DOHH2 (cell line): ENCODE data around the gene GRHPR.

Experiments
- H3F3A ChIP-seq: fragments of 200-600 bp; sonication (generic), shearing (Covaris generic); 2 replicates; pipeline ENCODE4 v1.6.0; 2016; ENCODE audit warnings: antibody characterized with exemption, mild to moderate bottlenecking; ENCODE audit not compliant: control insufficient read depth, insufficient read depth
- H3K27ac ChIP-seq: fragments of 200-600 bp; sonication (generic); 2 replicates; pipeline ENCODE4 v1.5.1; 2014; ENCODE audit warnings: low read depth, mild to moderate bottlenecking, low read length, moderate library complexity
- H3K27me3 ChIP-seq: fragments of 200-600 bp; sonication (generic); 2 replicates; pipeline ENCODE4 v1.6.1; 2014; ENCODE audit warnings: mild to moderate bottlenecking, low read length, mixed read lengths; ENCODE audit not compliant: control insufficient read depth
- H3K36me3 ChIP-seq: fragments of 200-600 bp; sonication (generic); 2 replicates; pipeline ENCODE4 v1.6.1; 2014; ENCODE audit warnings: mild to moderate bottlenecking, low read length, moderate library complexity, mixed read lengths; ENCODE audit not compliant: control insufficient read depth
- H3K4me1 ChIP-seq: fragments of 200-600 bp; sonication (generic); 2 replicates; pipeline ENCODE4 v1.6.1; 2014; ENCODE audit warnings: mild to moderate bottlenecking, low read length, mixed read lengths; ENCODE audit not compliant: control insufficient read depth
- H3K4me2 ChIP-seq: fragments of 200-600 bp; sonication (generic); 2 replicates; pipeline ENCODE4 v1.6.0; 2014; ENCODE audit warnings: mild to moderate bottlenecking, low read length, moderate library complexity
- H3K4me3 ChIP-seq: fragments of 200-600 bp; sonication (generic); 2 replicates; pipeline ENCODE4 v1.5.1; 2014; ENCODE audit warnings: mild to moderate bottlenecking, low read length, mixed read lengths
- H3K79me2 ChIP-seq: fragments of 200-600 bp; sonication (generic); 2 replicates; pipeline ENCODE4 v1.6.1; 2014; ENCODE audit warnings: mild to moderate bottlenecking, low read length, mixed read lengths; ENCODE audit not compliant: control insufficient read depth
- H3K9me2 ChIP-seq: fragments of 200-600 bp; sonication (generic); replicated peaks from 2 replicates; pipeline ENCODE4 v1.6.1; 2014; ENCODE audit warnings: mild to moderate bottlenecking, low read length, mixed read lengths; ENCODE audit not compliant: control insufficient read depth
- H3K9me3 ChIP-seq: fragments of 200-600 bp; sonication (generic); 2 replicates; pipeline ENCODE4 v1.6.1; 2014; ENCODE audit warnings: antibody characterized with exemption, low read length, mixed read lengths; ENCODE audit not compliant: control insufficient read depth, insufficient read depth
- H4K20me1 ChIP-seq: fragments of 200-600 bp; sonication (generic); 2 replicates; pipeline ENCODE4 v1.6.0; 2014; ENCODE audit warnings: low read depth, mild to moderate bottlenecking, antibody characterized with exemption, low read length, moderate library complexity; ENCODE audit not compliant: control insufficient read depth, insufficient read depth
- CTCF ChIP-seq: fragments of 200-600 bp; sonication (generic); IDR thresholded peaks from one replicate; pipeline ENCODE4 v1.5.1; 2014; ENCODE audit warnings: antibody characterized with exemption, mild to moderate bottlenecking, low read depth, low read length; ENCODE audit not compliant: poor library complexity, severe bottlenecking
- EZH2phosphoT487 ChIP-seq: fragments of 200-600 bp; sonication (generic); IDR thresholded peaks from 2 replicates; pipeline ENCODE4 v1.6.1; 2017; ENCODE audit warnings: borderline replicate concordance, mild to moderate bottlenecking, antibody characterized with exemption, low read length, moderate library complexity, mixed read lengths

GRHPR gene

DNA sequence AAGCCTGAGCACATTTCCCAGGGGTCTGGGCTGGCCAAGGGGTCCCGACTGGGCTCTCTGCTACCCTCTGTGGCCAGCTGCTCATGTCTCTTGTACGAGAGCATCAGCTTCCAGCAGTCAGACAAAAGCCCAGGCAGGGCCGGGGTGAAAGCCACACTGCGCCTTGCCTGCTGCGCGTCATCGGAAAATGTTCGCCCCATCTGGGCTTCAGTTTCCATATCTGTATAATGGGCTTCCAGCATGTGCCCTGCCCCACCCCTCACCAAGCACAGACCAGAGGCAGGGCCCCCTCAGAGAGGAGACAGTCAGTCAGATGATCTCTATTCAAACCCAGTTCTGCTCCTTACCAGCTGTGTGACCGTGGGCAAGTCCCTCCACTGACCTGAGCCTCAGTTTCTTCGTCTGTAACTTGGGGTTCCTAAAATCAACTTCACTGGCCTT, 8.0 kb upstream of the GRHPR start:
- Histone ChIP-seq H3K4me1 (peaks cover 93% of the 10 kb centered on the region), H3K9me2 (no peaks in the 10 kb centered on the region), H3K79me2 (peaks cover 20% of the 10 kb centered on the region), H3K27ac (no peak overlapping the region), H3K27me3 (no peaks in the 10 kb centered on the region), H3K36me3 (peaks cover 30% of the 10 kb centered on the region), H3K4me2 (peak overlapping the region; percentile 52; the same call in 1 of the 2 replicates), H3K4me3 (no peak overlapping the region), H3K9me3 (no peaks in the 10 kb centered on the region), H3F3A (peaks cover 29% of the 10 kb centered on the region), H4K20me1 (no peaks in the 10 kb centered on the region)
- TF ChIP-seq CTCF, result no peak
- no peak for TF ChIP-seq EZH2phosphoT487

- Histone ChIP-seq H3K4me1 (peaks cover 93% of the 10 kb centered on the region), H4K20me1 (no peaks in the 10 kb centered on the region), H3K27me3 (no peaks in the 10 kb centered on the region), H3K36me3 (peaks cover 27% of the 10 kb centered on the region), H3K9me2 (no peaks in the 10 kb centered on the region), H3K4me3 (peak overlapping the region; percentile 19; the same call in 1 of the 2 replicates), H3K79me2 (peaks cover 17% of the 10 kb centered on the region), H3K27ac (peak overlapping the region; percentile 32; the same call in 1 of the 2 replicates), H3K4me2 (peak overlapping the region; percentile 52), H3F3A (peaks cover 23% of the 10 kb centered on the region), H3K9me3 (no peaks in the 10 kb centered on the region)
- TF ChIP-seq EZH2phosphoT487 (no peak), CTCF (peak; percentile 87)
Observed at GRCh38 chr9:37415011-37415719, 7.3 kb upstream of the GRHPR start.

DNA sequence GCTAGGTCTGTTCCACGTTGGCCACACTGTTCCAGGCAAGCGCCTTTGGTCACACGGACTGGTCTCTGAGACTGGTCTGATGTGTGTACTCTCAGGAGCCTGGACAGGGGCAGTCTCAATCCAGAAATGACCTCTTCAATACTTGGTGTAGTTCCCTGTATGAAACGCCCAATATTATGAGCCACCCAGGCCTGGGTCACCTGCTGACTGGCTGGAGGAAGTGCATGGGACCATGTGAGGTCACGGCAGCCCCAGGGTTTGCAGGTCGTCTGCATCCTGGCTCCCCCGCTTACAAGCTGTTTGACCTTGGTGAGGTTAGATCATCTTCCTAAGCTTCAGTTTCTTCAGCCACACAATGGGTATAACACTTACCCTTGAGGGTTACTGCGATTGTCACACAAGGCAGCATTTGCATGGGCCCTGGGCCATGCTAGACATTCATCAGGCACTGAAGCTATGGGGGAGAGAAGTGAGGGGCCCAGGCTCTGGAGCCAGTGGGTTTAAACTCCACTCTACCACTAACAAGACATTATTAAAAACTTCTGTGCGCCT, 5.2 kb upstream of the GRHPR start:
- H3K36me3 ChIP-seq, result peaks cover 17% of the 10 kb centered on the region
- H4K20me1 ChIP-seq, result no peaks in the 10 kb centered on the region
- H3K9me3 ChIP-seq, result no peaks in the 10 kb centered on the region
- peaks cover 24% of the 10 kb centered on the region for H3K79me2 ChIP-seq
- H3K27ac ChIP-seq, result peak overlapping the region; percentile 52
- H3K4me1 ChIP-seq, result peaks cover 92% of the 10 kb centered on the region
- peaks cover 12% of the 10 kb centered on the region for H3F3A ChIP-seq
- H3K4me3 ChIP-seq, result peak overlapping the region; percentile 26
- no peaks in the 10 kb centered on the region for H3K9me2 ChIP-seq
- no peaks in the 10 kb centered on the region for H3K27me3 ChIP-seq
- no peak for TF ChIP-seq CTCF
- TF ChIP-seq EZH2phosphoT487, result no peak
- H3K4me2 ChIP-seq, result peak overlapping the region; percentile 50
